ENCODE data around the gene RYK.

The RYK gene

GRCh38 chr3:134251731-134252391 is 1.2 kb upstream of the RYK start:
- Histone ChIP-seq H3K27ac (no peak overlapping the region), H3K36me3 (ENCODE audit: control insufficient read depth, insufficient read depth, low read length) (no peaks in the 10 kb centered on the region), H2AFZ (no peak overlapping the region), H3K9ac (no peak overlapping the region), H3K79me2 (peaks cover 19% of the 10 kb centered on the region), H3K9me3 (ENCODE audit: control insufficient read depth, low read length) (no peaks in the 10 kb centered on the region), H3K4me2 (ENCODE audit: low read length) (no peak overlapping the region), H3K27me3 (ENCODE audit: control insufficient read depth, insufficient read depth, low read length) (no peaks in the 10 kb centered on the region), H3K4me1 (peaks cover 8% of the 10 kb centered on the region), H3K4me3 (ENCODE audit: low read depth, low read length) (no peak overlapping the region)
- TF ChIP-seq CTCF (IDR thresholded peaks at IDR 0.05) = no peak

- Histone ChIP-seq H3K4me1 (peaks cover 8% of the 10 kb centered on the region), H3K4me3 (ENCODE audit: low read depth, low read length) (peak overlapping the region; percentile 71), H2AFZ (peak overlapping the region; percentile 35), H3K27me3 (ENCODE audit: control insufficient read depth, insufficient read depth, low read length) (no peaks in the 10 kb centered on the region), H3K9ac (no peak overlapping the region), H3K27ac (peak overlapping the region; percentile 55), H3K36me3 (ENCODE audit: control insufficient read depth, insufficient read depth, low read length) (no peaks in the 10 kb centered on the region), H3K9me3 (ENCODE audit: control insufficient read depth, low read length) (no peaks in the 10 kb centered on the region), H3K4me2 (ENCODE audit: low read length) (peak overlapping the region; percentile 83), H3K79me2 (peaks cover 26% of the 10 kb centered on the region)
- TF ChIP-seq CTCF (IDR thresholded peaks at IDR 0.05) = no peak
Observed at GRCh38 chr3:134249935-134250716, 533 bp downstream of the RYK start.

- TF ChIP-seq CTCF (IDR thresholded peaks at IDR 0.05) = no peak
- Histone ChIP-seq H2AFZ (no peak overlapping the region), H3K4me3 (ENCODE audit: low read depth, low read length) (peak overlapping the region; percentile 71), H3K4me1 (peaks cover 8% of the 10 kb centered on the region), H3K27me3 (ENCODE audit: control insufficient read depth, insufficient read depth, low read length) (no peaks in the 10 kb centered on the region), H3K79me2 (peaks cover 29% of the 10 kb centered on the region), H3K27ac (no peak overlapping the region), H3K36me3 (ENCODE audit: control insufficient read depth, insufficient read depth, low read length) (no peaks in the 10 kb centered on the region), H3K4me2 (ENCODE audit: low read length) (peak overlapping the region; percentile 83), H3K9ac (no peak overlapping the region), H3K9me3 (ENCODE audit: control insufficient read depth, low read length) (no peaks in the 10 kb centered on the region)
Observed at GRCh38 chr3:134249296-134249841, 1.3 kb downstream of the RYK start.

- peaks cover 45% of the 10 kb centered on the region for H3K79me2 ChIP-seq
- H3K4me3 ChIP-seq (ENCODE audit: low read depth, low read length) = no peak overlapping the region
- no peaks in the 10 kb centered on the region for H3K36me3 ChIP-seq (ENCODE audit: control insufficient read depth, insufficient read depth, low read length)
- no peaks in the 10 kb centered on the region for H3K9me3 ChIP-seq (ENCODE audit: control insufficient read depth, low read length)
- no peak overlapping the region for H3K4me2 ChIP-seq (ENCODE audit: low read length)
- H3K4me1 ChIP-seq = peaks cover 8% of the 10 kb centered on the region
- H3K27ac ChIP-seq = no peak overlapping the region
- no peak for TF ChIP-seq CTCF (IDR thresholded peaks at IDR 0.05)
- H2AFZ ChIP-seq = no peak overlapping the region
- H3K9ac ChIP-seq = no peak overlapping the region
- H3K27me3 ChIP-seq (ENCODE audit: control insufficient read depth, insufficient read depth, low read length) = no peaks in the 10 kb centered on the region
Observed at GRCh38 chr3:134244921-134245320, 5.7 kb downstream of the RYK start.

Data from parathyroid adenoma (tissue), 2 donors.